COLO829 (cell line): ENCODE results near the gene KCNG4.

Source experiments
- DNase-seq: peaks from one replicate; pipeline ENCODE4 v3.0.0; 2012; ENCODE audit warnings: low spot score

KCNG4 gene

DNA sequence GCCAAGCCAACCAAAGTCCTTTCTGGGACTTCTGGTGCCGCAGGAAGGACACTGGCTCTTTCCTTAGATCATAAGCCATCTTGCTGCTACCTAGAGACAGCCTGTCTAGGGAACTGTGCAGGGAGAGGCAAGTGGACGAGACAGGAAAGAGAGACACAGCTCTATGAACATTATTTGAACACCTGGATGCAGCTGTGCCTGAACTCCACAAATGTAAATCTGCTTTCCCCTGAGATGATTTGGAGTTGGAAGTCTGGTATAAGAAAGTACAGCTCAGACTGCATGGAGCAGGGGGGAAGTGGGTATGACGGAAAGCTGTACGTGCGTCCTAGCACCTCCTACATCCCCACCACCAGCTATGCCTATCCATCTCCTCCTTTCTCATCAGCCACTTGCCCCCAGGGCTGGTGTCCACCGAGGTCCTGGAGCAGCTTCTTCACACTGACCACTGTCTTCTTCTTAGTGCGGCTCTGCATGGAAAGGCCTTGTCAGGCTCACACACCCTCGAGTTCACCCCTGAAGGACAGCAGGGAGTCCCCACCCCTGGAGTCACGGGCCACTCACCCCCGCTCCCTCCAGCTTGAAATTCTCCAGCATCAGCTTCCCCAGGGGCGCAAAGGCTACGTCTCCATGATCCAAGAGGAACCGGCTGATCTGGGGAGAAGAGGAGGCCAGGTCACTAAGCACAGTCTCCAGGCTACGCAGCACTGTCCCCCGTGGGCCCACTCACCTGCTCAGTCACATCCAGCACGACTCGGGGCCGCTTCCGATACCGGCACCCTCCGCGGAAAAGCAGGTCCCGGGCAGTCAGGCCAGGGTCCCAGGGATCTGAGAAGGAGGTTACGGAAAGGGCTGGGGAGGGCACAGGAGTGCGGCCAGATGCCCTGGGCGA, 56.9 kb downstream of the KCNG4 start:
- DNase-seq: no peak

DNA sequence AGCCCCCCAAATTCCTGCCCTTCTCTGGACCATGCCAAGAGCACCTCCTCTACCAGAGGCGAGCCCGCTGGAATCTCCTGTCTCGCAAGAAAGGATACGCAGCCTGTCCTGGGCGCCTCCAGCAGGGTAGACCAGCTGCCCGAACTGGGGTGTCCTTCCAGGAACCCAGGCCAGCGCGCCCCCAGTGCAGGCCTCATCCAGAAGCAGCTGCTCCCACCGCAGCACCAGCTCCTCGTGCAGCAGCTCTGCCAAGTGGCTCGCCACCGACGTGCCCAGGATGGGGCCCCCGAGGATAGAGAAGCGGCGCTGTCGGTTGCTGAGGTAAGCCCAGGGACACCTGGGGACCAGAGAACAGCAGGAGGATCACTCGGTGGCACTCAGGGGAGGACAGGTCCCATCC, 57.7 kb downstream of the KCNG4 start:
- no peak for DNase-seq

DNA sequence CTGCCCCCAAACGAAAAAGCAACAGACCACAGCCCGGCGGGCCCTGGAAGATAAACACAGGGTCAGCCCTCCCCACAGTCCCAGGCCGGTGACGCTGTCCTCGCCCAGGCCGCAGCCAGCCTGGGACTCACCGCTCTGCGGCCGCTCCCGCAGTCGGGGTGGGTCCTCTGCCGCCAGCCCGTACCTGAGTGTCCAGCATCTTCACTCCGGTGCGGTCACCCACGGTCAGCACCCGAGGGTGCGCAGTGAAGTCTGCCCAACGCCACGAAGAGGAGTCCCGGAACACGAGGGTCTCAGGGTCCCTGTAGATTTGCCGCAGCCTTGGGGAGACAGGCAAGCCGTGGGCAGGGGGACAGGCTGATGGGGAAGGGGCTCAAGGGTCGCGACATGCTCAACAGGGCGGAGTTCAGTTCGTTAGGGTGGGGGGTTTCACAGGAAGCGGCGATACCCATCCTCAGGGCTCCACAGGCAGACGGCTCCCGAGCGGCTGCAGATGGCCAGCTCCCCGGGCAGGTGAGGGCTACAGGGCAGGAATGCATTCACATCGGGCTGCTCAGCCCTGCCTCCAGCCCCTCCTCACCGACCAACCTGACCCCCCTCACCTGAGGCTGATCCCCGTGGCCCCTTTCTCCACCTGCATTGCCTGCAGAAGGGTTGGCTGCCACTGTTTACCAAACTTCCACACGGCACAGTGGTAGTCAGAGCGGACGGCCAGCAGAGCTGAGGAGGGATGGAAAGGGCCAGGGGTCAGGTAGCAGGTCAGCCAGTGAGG, 58.5 kb downstream of the KCNG4 start:
- no peak for DNase-seq

- DNase-seq: no peak
These were observed 59.2 kb downstream of the KCNG4 start for GRCh38 chr16:84180519-84181140.

GRCh38 chr16:84179612-84180320, 60.0 kb downstream of the KCNG4 start:
- DNase-seq: no peak

GRCh38 chr16:84178892-84179611, 60.8 kb downstream of the KCNG4 start:
- no peak for DNase-seq

DNA sequence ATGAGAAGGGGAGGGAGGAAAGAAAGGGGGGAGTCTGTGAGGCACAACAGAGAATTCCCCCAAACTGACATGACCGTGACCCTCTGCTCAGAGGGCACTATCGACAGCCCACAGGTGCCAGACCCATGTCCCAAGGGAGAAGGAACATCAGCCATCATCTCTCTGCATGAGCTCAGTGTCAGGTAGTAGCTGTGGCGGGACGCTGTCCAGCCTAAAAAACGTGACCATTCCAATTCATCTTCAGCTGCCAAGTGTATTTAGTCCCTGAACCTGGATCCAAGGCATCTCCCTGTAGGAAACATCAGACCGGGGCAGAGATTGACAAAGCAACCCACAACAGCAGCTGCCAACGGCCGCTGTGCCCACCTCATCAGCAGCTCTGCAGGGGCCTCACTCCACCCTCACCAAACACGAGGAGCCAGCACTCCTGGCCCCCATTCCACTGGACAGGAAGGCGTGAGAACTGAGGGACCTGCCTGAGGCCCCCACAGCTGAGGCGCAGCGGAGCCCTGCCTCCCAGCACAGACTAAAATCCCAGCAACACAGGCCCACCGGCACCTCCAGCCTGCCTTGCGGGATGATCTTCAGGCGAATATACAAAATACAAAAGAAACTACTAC, 61.6 kb downstream of the KCNG4 start:
- no peak for DNase-seq

GRCh38 chr16:84177741-84178073, 62.1 kb downstream of the KCNG4 start:
- peak; percentile 25 for DNase-seq

DNA sequence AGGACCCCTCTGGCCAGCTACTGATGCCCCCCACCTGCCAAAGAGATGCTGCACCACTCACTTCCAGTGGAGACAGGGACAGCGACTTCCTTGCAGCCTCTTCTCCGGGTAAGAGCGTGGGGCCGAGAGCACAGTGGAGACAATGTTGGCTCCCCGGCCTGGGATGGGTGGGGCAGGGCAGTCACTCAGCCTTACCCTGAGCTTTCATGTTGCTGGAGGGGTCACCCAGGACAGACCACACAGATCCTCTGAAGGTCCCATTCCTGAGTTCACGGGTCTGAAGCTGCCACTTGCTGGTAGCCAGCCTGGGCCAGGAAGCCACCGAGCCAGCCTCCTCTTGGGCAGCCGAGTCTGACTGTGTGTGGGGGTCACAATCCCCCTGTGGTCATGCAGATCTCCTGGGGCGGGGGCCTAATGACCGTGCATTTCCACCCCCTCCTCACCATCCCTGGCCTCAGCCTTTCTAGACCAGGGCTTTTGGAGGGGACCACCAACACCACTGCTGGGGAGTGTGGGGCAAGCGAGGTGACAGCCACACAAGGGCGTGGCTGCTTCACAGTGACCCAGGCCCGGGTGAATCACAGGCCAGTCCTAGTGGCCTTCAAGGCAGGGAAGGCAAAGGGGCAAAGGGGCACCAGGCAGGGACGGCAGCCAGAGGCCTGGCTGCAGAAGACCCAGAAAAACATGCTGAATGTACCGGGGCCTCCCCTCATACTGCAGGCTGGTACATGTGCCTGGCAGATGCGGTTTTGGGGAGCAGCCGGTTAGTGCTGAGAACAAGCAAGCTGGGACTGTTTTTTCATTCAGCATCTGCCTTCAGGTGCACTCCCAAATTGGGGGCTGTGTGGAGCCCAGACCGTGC, 63.4 kb downstream of the KCNG4 start:
- no peak for DNase-seq

DNA sequence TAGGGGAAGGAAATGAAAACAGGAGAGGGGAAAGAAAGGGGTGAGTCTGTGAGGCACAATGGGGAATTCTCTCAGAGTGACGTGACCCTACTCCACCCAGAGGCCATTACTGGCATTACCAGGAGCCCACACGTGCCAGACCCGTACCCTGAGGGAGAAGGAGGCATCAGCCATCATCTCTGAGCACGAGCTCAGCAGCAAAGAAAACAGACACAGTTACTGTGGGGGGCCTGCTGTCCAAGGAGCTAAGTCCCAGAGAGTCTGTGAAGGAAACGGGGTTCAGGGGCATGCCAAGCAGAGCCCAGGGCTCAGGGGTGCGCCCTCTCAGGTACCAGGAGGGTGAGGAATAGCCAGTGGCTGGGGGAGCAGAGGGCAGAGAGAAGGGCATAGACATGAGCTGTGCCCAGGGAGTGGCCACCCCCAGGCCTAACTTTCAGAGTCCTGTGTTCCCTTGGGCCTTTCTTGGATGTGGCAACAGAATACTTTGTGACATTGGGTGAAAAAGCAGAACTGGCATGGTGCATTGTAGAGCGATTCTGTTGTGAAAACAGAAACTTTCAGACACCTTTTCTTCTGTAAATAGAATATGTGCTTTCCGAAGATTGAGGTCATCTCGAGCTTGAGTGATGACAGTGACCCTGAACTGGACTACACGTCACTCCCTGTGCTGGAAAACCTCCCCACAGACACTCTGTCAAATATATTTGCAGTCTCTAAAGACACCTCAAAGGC, 64.3 kb downstream of the KCNG4 start:
- DNase-seq: no peak

DNA sequence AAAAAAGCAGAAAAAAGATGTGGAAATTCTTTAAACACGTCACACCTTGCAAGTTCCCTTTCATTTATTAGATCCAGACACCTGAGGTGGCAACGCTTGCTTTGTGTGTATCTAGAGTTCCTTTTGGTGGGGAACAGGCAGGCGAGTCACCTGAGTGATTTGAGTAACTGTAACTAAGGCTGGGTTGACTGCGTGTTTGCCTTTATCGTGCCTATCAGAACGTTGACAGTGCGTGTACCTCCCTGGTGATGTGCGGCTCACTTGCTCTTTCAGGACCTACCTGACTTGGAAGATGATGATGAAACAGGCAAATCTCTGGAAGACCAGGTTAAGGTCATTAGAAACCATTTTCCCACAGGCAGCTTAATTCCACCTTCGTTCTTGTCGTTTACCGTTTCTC, 65.4 kb downstream of the KCNG4 start:
- no peak for DNase-seq

- DNase-seq: no peak
These were observed 70.0 kb downstream of the KCNG4 start for GRCh38 chr16:84169765-84170310.
